Right kidney (tissue), 1 donor: ENCODE measurements around the gene PER3.

Experiments used
- DNase-seq: peaks from one replicate; pipeline ENCODE4 v3.0.0-alpha.2; 2016

The PER3 gene

GRCh38 chr1:7873801-7874795 is 90.0 kb downstream of the PER3 start:
- DNase-seq, result no peak

GRCh38 chr1:7878027-7878426 is 93.9 kb downstream of the PER3 start:
- DNase-seq, result no peak

GRCh38 chr1:7879228-7879627 is 95.1 kb downstream of the PER3 start:
- no peak for DNase-seq

- no peak for DNase-seq
Observed at GRCh38 chr1:7884757-7885156, 100.7 kb downstream of the PER3 start.

GRCh38 chr1:7885513-7886404 is 101.7 kb downstream of the PER3 start:
- no peak for DNase-seq

GRCh38 chr1:7886405-7886745 is 102.3 kb downstream of the PER3 start:
- no peak for DNase-seq

- no peak for DNase-seq
Observed at GRCh38 chr1:7888248-7889081, 104.4 kb downstream of the PER3 start.

- DNase-seq, result no peak
Observed at GRCh38 chr1:7890853-7891252, 106.8 kb downstream of the PER3 start.

GRCh38 chr1:7891804-7892203 is 107.7 kb downstream of the PER3 start:
- no peak for DNase-seq

- no peak for DNase-seq
Observed at GRCh38 chr1:7893529-7894180, 109.6 kb downstream of the PER3 start.
